Stimulated activated CD8-positive, alpha-beta memory T cell treated with anti-CD3 and anti-CD28 coated beads, Interleukin-12 subunit alpha, Interleukin-12 subunit beta, amount 100 ng/mL, for 24 hours (primary cell): Measurements from ENCODE around the gene FAM171A1.

Experiments used
- DNase-seq: peaks from one replicate; pipeline ENCODE4 v3.0.0-alpha.2; 2020; ENCODE audit errors: extremely low read depth

FAM171A1 gene

DNA sequence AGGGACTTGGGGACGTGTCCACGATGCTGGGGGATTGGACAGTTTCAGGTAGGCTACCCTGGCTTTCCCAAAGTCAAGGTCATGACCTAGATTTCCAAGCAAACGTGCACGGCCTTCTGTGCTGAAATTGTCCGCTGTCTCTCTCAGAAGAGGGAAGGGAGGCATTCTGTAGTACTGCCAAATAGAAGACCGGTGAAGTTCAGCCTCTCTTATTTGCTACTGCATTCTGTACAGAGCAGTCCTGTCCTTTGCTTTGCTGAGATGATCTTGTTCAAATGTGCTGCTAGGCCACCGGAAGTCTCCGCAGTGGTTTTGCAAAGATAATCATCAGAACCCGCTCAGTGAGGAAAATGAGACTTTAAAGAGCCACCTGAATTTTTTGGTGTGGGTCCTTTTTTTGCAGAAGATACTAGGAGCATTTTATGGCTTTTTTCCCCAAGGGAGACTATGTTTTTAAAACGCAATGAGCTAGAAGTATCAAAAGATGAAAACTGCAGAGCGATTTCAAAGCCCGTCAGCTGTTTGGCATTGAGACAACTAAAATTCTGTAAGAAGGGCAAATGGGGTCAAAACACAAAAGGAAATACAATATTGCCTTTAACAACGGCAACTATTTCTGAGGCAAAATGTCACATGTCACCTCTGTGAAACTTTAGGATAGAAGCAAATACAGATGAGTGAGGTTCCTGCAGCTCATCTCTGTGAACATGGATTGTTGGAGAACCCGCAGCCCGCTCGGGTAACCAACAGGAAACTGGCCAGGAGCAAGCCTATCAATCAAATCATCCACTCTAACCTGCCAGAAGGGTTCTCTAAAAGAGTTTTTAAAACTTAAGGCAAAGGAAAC lies 201.3 kb downstream of the FAM171A1 start:
- no peak for DNase-seq

DNA sequence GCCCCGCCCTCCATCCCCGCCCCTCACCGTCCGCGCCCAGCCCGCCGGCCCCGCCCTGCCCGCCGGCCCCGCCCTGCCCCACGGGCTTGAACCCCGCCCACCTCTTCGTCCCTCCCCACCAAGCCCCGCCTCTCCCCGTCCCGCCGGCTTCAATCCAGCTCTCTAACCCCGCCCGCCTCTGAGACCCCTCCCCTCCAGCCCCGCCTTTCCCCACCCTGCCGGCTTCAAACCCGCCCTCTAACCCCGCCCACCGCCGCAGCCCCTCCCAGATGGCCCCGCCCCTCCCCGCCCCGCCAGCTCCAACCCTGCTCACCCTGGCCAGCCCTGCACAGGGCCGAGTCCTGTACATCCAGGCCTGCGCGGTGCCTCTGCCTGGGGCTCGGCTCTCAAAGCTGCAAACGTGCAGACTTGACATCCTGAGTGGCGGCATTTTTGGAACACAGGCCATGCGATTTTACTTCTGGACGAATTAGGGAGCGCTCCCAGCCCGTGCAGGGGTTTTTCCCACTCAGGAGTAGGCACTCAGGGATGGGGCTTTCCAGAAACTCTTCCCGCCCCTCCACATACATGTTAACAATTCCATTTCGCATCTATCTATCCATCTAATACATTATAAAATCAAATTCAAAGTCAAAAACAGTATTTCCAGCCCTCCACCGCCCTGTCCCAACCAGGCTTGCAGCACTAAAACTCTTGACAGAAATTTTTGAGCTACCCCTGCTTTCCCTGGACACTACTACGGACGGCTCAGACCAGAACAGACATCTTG lies 202.1 kb downstream of the FAM171A1 start:
- DNase-seq, result peak; percentile 89

DNA sequence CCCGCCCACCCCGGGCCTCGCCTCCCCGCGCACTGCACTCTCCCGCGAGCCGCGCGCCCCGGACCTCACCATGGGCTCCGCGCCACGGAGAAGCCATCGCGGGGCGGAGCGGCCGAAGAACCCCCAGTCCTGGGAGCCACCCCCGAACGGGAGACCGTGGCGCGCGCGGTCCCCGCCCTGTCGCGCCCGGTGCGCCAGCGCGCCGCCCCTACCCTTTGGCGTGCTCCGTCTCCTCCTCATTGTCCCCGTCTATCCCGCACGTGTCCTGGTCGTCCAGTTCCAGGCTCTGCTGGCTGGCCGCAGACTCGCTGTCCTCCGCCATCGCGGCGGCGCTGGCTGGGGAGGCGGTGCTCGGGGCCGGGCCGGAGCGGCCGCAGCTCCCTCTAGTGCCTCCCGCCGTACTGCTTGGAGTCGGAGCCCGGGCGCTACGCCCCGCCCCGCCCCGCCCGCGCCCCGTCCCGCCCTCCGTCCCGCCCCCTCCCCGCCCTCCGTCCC lies 202.8 kb downstream of the FAM171A1 start, which contains the start of gene NMT2:
Gene NMT2, minus strand, starts transcription at position 403 of the 495 bp plus-strand sequence. Its CDS starts 81 bp downstream, at position 322.
- DNase-seq, result peak; percentile 17

DNA sequence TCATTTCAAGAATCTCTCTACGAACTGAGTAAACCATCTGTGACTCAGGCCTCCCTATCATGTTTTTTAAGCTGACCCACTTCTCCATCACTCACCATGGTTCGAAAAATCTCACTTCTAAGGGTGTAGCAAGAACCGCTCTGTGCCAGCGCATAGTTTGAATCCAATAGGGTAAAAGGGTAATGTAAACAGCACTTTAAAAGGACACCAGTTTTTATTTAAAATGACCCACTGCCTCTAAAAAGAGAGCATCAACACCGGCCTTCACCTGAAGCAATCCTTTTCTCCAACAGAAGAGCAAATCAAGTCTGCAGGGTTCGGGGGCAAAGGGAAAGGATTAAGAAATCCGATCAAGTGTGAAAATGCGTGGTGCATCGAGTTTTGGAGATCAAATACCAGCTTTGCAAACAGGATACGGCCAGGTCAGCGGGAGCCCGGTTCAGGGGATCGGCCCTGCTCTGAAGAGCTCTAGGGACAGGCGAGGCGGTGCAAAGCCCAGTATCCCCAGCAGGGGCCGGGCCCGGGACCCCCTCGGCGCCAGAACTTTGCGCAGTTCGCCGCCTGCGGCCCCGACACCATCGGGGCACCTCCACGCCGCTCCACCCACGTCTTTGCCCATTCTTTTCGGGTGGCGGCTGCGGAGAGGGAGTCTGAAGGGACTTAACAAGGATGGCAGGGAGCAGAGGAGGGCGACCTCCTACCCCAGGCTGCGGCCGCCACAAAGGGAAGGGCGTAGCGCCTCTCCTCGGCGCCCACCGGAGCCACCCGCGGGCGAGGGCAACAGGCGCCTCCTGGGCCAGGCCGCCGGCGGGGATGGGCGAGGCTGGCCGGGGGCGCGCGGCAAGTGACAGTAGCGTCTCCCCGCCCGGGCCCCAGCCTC lies 203.4 kb downstream of the FAM171A1 start:
- DNase-seq, result no peak

DNA sequence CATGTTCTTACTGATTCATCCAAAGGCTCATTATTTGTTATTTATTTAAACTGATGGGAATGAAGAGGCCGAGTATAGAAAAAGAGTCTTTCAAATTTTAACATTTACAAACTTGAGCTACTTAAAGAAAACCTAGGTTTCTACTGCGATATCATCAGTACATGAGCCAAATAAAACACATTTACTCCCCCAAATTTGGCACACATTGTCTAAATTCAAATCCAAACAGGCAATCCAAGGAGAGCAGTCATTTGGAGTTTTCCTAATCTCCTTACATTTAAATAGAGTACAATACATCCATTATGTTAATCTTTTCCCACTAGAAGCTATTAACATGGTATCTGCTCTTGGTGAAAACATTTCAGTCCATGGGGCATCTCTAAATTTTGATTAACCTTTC lies 204.8 kb downstream of the FAM171A1 start:
- no peak for DNase-seq

DNA sequence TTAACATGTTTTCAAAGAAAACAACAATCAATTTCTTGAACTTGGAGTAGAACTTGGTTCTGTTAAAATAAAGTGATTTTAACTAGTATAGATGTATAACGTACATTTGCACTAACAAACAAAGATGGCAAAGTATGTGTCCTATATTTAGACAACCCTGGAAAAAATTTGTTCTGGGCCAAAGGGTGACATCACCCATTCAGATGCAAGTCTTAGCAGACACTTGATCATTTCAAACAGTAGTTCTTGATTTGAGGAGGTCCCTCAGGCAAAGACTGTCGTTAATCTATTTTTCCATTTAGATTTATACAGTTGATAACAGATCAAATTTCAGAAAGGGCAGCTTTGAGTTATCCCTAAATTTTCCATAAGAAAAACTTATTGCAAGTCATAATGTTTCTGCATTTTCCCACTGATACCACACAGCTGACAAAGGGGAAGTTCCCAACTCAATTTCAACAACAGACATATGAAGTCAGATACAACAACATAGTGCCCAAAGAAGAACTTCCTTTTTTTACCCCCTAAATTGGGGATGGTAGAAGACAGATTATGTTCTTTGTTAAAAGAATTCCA lies 207.7 kb downstream of the FAM171A1 start:
- no peak for DNase-seq
